Neural cell (in vitro differentiated cells): Measurements from ENCODE around the gene PJA1. TPM values are rescaled to one million over a fixed set of nuclear protein-coding genes. Genes with fewer than 3 reads are reported as not detected.

Experiments
- H2AFZ ChIP-seq: fragments of 200-600, 300-800 bp; sonication (generic), shearing (Covaris generic); 2 replicates; pipeline ENCODE4 v1.6.0; 2014; ENCODE audit warnings: low read depth, mild to moderate bottlenecking, antibody characterized with exemption, low read length, moderate library complexity
- H3F3A ChIP-seq: fragments of 200-600 bp; shearing (Covaris generic); 2 replicates; pipeline ENCODE4 v1.6.1; 2016; ENCODE audit warnings: mild to moderate bottlenecking, moderate library complexity, mixed read lengths, antibody characterized with exemption, low read length; ENCODE audit not compliant: insufficient read depth, poor library complexity, severe bottlenecking
- H3K27ac ChIP-seq: fragments of 200-600, 300-800 bp; sonication (generic), shearing (Covaris generic); 2 replicates; pipeline ENCODE4 v1.5.1; 2014; ENCODE audit warnings: mild to moderate bottlenecking, low read length, moderate library complexity
- H3K27me3 ChIP-seq: fragments of 300-800, 200-600 bp; sonication (generic), shearing (Covaris generic); 2 replicates; pipeline ENCODE4 v1.6.0; 2014; ENCODE audit warnings: mild to moderate bottlenecking, low read depth, low read length, moderate library complexity; ENCODE audit not compliant: insufficient read depth
- H3K36me3 ChIP-seq: fragments of 300-800, 200-600 bp; sonication (generic), shearing (Covaris generic); 2 replicates; pipeline ENCODE4 v1.5.1; 2014; ENCODE audit warnings: mild to moderate bottlenecking, antibody characterized with exemption, low read length, moderate library complexity; ENCODE audit not compliant: insufficient read depth
- H3K4me2 ChIP-seq: fragments of 300-800, 200-600 bp; sonication (generic), shearing (Covaris generic); 2 replicates; pipeline ENCODE4 v1.6.0; 2014; ENCODE audit warnings: mild to moderate bottlenecking, low read length
- H3K4me3 ChIP-seq: fragments of 300-800, 200-600 bp; sonication (generic), shearing (Covaris generic); 2 replicates; pipeline ENCODE4 v1.5.1; 2014; ENCODE audit warnings: mild to moderate bottlenecking, low read length, moderate library complexity
- H3K79me2 ChIP-seq: fragments of 200-600 bp; shearing (Covaris generic); replicated peaks from 2 replicates; pipeline ENCODE4 v1.6.0; 2014; ENCODE audit warnings: mild to moderate bottlenecking, low read length, moderate library complexity; ENCODE audit not compliant: insufficient read depth
- H3K9ac ChIP-seq: fragments of 300-800, 200-600 bp; sonication (generic), shearing (Covaris generic); 2 replicates; pipeline ENCODE4 v1.6.1; 2016; ENCODE audit warnings: mild to moderate bottlenecking, low read length, mixed read lengths
- H3K9me2 ChIP-seq: fragments of 200-600 bp; shearing (Covaris generic); 2 replicates; pipeline ENCODE4 v1.6.1; 2016; ENCODE audit warnings: mild to moderate bottlenecking, low read length, mixed read lengths; ENCODE audit not compliant: insufficient read depth
- H3K9me3 ChIP-seq: fragments of 200-600, 300-800 bp; sonication (generic), shearing (Covaris generic); 2 replicates; pipeline ENCODE4 v1.6.1; 2016; ENCODE audit warnings: mild to moderate bottlenecking, mixed run types, low read length, moderate library complexity, mixed read lengths
- H4K20me1 ChIP-seq: fragments of 200-600 bp; shearing (Covaris generic); 2 replicates; pipeline ENCODE4 v1.6.1; 2016; ENCODE audit warnings: mild to moderate bottlenecking, mixed run types; ENCODE audit not compliant: insufficient read depth
- EP300 ChIP-seq: fragments of 450-650 bp; conservative IDR thresholded peaks from 2 replicates; pipeline ENCODE4 v1.6.1; 2014; ENCODE audit warnings: antibody characterized with exemption, mild to moderate bottlenecking, moderate library complexity; ENCODE audit not compliant: poor library complexity, severe bottlenecking
- EZH2 ChIP-seq: fragments of 200-600, 300-800 bp; shearing (Covaris generic), sonication (generic); IDR thresholded peaks from 2 replicates; pipeline ENCODE4 v1.6.1; 2014; ENCODE audit warnings: antibody characterized with exemption, low read length, borderline replicate concordance, mild to moderate bottlenecking; ENCODE audit not compliant: insufficient read depth, poor library complexity, severe bottlenecking
- POLR2AphosphoS5 ChIP-seq: IDR thresholded peaks from 2 replicates; pipeline ENCODE4 v1.6.1; 2012
- RAD21 ChIP-seq: fragments of 450-650 bp; conservative IDR thresholded peaks from 2 replicates; pipeline ENCODE4 v1.6.1; 2014; ENCODE audit warnings: antibody characterized with exemption, mild to moderate bottlenecking, moderate library complexity
- REST ChIP-seq: IDR thresholded peaks from 2 replicates; pipeline ENCODE4 v1.6.1; 2012; ENCODE audit warnings: borderline replicate concordance
- SMC3 ChIP-seq: fragments of 450-650 bp; conservative IDR thresholded peaks from 2 replicates; pipeline ENCODE4 v1.6.1; 2014; ENCODE audit warnings: antibody characterized with exemption, mild to moderate bottlenecking, moderate library complexity; ENCODE audit not compliant: poor library complexity
- TAF1 ChIP-seq: IDR thresholded peaks from 2 replicates; pipeline ENCODE4 v1.6.1; 2012; ENCODE audit warnings: low read depth
- polyA plus RNA-seq: library from polyadenylated mRNA; depleted of rRNA; stranded (reverse); fragments of >200 nt; gene quantifications from 2 replicates; pipeline ENCODE4 v1.2.3, GENCODE V29; 2014

The PJA1 gene
- polyA plus RNA-seq, 1 donor from 2014 or later, result 214 TPM

- no peaks in the 10 kb centered on the region for H3K79me2 ChIP-seq
- no peak overlapping the region for H3K9ac ChIP-seq
- H3K9me2 ChIP-seq, result no peaks in the 10 kb centered on the region
- no peak overlapping the region for H3K27ac ChIP-seq
- TF ChIP-seq TAF1 (no peak), POLR2AphosphoS5 (no peak), REST (no peak), EZH2 (no peak), RAD21 (no peak), EP300 (no peak), SMC3 (no peak)
- H3K4me2 ChIP-seq, result no peak overlapping the region
- no peaks in the 10 kb centered on the region for H3K9me3 ChIP-seq
- no peak overlapping the region for H2AFZ ChIP-seq
- no peaks in the 10 kb centered on the region for H3K36me3 ChIP-seq
- no peaks in the 10 kb centered on the region for H4K20me1 ChIP-seq
- no peak overlapping the region for H3K4me3 ChIP-seq
- H3F3A ChIP-seq, result no peaks in the 10 kb centered on the region
- H3K27me3 ChIP-seq, result no peaks in the 10 kb centered on the region
These were observed 49.2 kb downstream of the PJA1 start for GRCh38 chrX:69116077-69116476.

- no peaks in the 10 kb centered on the region for H3K36me3 ChIP-seq
- no peak overlapping the region for H3K4me2 ChIP-seq
- no peaks in the 10 kb centered on the region for H3K9me2 ChIP-seq
- TF ChIP-seq RAD21, result no peak
- no peaks in the 10 kb centered on the region for H3K9me3 ChIP-seq
- H3K27ac ChIP-seq, result no peak overlapping the region
- H2AFZ ChIP-seq, result no peak overlapping the region
- no peaks in the 10 kb centered on the region for H3F3A ChIP-seq
- no peak overlapping the region for H3K4me3 ChIP-seq
- no peaks in the 10 kb centered on the region for H4K20me1 ChIP-seq
- H3K27me3 ChIP-seq, result no peaks in the 10 kb centered on the region
- no peak overlapping the region for H3K9ac ChIP-seq
- no peaks in the 10 kb centered on the region for H3K79me2 ChIP-seq
These were observed 51.5 kb downstream of the PJA1 start for GRCh38 chrX:69113723-69114122.
